Stimulated activated CD8-positive, alpha-beta memory T cell treated with anti-CD3 and anti-CD28 coated beads, Interleukin-15, amount 100 ng/mL, for 1 hour (primary cell): Measurements from ENCODE around the gene G6PD.
"Not testable (repeated sequence)": the region's sequence is repeated elsewhere in the genome, so short reads cannot be mapped to it uniquely, and the experiment has no call there.

Source experiments
- DNase-seq: peaks from one replicate; pipeline ENCODE4 v3.0.0-alpha.2; 2020; ENCODE audit warnings: low read depth

The G6PD gene

DNA sequence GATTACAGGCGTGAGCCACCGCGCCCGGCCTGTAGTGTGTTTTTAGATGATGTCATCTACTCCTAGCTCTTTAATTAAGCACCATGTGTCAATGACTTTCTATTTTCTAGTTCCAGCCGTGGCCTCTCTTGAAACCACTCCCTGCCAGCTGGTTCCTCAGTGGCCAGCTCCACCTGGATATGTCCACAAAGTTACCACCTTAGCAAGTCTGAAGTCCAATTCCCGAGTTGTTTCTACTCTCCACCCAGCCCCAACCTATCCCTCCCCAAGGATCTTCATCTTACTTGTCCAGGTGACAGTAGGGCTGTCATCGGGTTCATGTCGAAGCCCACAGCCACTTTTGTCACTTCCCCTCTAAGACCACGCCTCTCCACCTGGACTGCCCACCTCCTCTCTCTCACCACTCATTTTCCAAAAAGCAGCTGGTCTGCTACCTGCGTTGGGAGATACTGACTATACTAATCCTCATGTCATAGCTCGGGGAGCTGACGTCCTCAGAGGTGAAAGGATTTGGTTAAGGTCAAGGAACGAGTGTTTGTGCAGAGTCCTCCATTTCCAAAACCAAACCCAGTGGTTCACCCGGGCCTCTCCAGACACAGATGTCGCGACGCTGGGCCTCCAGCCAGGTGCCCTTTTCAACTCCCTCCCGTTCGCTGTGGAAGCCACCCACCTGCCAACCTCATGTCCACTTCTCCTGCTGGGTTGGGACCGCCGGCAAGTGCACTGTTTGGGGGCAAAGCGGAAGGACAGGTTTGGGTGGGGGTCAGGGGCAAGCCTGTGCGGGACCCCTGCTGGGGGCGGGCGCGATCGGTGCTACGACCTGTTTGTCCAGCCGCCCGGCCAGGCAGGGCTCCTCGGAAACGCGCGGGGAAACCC, 31.3 kb downstream of the G6PD start:
- no peak for DNase-seq

DNA sequence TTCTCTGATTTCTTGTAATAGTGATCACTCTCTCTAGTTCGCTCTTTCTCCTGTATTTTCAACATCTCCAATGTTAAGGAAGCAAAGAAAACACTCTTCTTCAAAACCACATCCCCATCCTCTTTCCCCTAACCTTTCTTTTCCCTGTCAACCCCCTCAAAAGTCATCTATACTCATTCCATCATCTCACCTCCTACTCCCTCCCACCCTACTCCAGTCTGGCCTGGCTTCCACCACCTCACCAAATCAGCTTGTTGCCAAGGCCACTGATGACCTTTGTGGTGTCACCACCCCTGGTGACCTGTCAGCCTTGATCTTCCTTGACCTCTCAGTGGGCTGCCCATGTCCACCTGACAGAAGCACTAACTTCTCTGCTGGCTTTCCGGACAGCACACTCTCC, 32.9 kb downstream of the G6PD start:
- no peak for DNase-seq

DNA sequence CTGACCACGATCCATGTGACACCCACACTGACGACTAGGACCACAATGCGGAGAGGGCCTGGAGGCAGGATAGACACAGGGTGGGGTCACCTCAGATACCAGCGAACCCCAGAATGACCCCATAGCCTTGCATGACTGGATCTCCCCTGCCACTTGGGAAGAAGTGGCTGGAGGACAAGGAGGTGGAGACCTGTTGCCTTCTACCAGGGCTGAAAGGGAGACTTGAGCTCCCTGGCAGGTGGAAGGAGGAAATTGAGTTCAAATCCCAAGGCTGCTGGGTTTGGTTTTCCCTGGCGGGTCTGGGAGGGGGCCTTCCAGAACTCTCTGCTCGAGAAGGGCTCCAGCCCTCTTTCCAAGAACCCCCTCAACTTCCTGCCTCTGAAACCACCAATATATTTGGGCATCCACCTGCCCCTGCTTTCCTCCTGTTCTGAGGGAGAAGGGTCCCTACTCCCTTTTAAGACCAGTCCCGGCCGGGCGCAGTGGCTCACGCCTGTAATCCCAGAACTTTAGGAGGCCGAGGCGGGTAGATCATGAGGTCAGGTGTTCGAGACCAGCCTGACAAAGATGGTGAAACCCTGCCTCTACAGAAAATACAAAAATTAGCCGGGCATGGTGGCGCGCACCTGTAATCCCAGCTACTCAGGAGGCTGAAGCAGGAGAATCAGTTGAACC, 33.6 kb downstream of the G6PD start:
- no peak for DNase-seq

DNA sequence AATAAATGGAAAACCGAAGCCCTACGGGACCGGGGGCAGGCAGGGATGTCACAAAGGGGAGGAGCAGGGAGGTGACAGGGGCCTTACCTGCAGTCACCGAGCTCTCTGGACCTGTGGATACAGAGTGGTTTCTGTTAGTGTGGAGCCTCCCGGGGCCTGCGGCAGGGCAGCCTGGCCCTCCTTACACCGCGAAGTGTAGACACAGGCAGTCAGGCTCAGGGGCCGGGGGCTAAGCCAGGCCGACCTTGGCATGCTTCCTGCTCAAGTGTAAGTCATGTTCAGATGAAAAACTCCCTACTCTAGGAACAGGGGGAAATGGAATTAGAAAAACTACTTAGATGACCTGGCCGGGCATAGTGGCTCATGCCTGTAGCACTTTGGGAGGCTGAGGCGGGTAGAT, 34.9 kb downstream of the G6PD start:
- DNase-seq: no peak

DNA sequence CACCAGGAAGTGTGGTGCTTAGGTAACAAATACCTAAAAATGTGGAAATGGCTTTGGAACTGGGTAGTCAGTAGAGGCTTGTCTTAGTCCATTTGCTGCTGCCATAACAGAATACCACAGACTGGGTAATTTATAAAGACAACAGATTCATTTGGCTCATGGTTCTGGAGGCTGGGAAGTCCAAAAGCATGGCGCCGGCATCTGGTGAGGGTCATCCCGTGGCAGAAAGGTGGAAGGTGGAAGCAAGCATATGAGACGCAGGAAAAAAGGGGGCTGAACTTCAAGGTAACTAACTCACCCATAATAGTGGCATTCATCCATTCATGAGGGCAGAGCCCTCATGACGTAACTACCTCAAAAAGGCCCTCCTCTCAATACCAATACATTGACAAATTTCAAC, 37.2 kb downstream of the G6PD start:
- DNase-seq: no peak

DNA sequence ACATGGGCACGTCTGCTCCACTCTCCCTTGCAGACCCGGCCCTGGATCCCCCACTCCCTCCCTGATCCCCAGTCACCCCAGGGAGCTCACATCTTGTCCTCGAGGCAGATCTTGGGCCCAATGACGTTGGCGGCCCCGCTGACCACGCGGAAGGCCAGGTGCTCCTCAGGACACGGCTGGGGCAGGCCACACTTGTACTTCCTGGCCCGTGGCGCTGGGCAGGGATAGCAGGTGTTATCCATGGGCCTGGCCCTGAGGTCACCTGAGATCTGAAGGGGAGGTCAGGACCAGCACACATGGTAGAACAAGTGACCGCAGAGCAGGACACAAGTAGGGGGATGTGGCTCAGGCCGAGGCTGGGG, 38.3 kb downstream of the G6PD start:
- DNase-seq: no peak

DNA sequence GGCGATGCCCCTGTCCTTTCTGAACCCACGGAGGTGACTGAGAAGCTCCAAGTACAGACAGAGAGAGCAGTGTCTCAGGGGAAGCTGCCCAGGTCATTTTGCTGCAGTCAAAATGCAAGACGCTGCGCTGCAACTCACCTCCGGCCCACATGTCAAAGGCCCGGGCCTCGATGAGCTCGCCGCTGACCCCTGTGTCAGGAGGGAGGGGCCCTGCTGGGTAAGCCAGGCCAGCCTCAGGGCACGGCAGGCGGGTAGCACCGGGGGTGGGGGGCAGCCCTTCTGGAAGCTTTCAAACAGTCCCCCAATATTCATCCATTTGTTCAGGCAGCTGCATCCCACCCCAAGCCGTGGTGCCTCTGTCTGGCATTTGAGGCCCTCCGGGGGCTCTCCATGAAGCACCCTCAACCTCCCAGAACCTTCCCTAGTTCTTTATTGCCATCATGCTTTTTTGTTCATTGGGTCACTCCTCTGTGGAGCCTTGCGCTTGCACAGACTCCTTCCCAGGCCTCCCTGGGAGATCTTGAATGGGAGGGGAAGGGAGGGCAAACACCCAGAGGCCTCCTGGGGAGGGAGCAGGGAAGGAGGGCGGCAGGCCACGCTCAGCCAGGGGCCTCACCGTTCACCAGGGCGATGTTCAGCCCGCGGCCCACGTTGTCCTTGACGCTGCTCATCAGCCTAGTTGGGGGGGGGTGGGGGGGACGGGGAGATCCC, 38.8 kb downstream of the G6PD start:
- DNase-seq: no peak

DNA sequence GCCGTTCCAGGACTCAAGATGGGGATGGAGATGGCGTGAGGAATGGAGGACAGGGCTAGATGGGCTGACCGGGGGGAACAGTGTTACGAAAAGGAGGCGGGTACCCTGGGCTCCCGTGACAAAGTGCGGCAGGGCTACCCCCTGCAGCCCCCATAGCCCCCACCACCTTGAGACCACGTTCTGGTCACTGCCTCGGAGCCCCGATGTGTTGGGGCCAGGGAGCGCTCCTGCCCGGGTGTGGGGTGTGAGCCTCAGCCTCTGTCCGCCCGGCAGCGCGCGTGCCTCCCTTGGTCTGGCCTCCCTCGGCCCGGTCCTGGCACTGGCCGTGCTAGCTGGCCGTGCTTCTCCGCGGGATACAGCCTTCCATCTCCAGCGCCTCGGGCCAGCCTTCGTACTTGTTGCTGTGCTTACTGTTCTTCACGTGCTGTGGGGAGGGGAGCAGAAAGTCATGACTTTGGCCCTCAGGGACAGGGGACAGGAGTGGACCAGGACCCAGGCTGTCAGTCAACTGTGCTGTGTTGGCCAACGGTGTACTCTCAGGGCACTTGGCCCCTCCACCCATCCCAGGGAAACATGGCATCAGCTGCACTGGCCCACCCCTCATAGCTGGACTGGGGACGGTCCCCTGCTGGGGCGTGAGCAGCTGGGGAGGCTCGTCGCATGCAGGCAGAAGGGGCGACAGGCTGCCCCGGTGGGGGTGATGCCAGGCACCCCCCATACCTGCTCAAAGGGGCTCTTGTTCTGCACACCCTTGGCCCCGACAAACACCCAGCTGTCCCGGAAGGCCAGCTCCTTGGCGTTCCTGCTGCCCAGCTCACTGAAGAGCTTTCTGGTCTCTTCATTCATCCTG, 39.9 kb downstream of the G6PD start:
- no peak for DNase-seq

DNA sequence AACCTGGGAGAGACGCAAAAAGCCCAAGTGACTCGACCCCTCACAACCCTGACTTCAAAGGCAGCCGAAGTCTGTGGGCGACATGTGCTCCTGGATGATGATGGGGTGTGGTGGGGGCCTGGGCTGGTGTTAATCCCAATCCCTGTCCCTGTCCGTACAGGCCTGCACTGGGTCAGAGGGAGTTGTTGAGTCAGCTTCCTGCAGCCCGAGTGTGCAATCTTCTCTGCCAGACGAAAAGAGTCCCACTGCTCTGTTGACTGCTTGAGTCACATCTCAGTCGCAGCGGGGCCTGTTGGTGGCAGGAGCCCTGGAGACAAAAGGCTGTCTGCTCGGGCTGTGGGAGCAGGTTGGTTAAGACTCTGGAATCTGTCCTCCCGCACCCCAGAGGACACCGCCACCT, 40.9 kb downstream of the G6PD start:
- no peak for DNase-seq

DNA sequence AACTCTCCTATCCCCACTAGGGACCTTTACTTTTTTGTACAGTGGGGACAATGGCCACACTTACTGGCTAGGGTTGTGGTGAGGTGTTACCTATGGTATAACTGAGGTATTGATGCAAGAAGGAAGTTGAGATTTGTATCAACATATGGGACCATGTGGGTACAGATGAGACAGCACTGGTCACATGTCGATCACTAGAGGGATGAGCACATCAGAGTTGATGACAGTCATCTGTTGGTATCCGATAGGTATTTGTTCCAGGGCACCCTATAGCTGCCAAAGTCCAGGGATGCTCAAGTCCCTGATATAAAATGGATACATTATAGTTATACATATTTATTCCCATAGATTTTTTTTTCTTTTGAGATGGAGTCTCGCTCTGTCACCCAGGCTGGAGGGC, 43.7 kb downstream of the G6PD start:
- DNase-seq: no peak

DNA sequence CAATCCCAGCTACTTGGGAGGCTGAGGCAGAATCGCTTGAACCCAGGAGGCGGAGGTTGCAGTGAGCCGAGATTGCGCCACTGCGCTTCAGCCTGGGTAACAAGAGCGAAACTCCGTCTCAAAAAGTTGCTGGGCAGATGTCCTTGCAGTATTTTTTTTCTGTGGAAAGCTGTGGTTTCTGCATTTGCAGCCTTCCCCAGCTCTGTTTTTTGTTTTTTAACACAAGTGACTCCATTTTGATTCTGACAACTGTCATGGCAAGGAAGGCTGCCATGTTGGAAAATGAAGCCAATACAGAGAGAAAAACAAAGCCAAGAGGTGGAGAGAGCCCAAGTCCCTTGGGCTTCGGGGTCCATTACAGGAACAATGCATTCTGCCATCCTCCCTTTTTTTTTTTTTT, 44.5 kb downstream of the G6PD start:
- no peak for DNase-seq

DNA sequence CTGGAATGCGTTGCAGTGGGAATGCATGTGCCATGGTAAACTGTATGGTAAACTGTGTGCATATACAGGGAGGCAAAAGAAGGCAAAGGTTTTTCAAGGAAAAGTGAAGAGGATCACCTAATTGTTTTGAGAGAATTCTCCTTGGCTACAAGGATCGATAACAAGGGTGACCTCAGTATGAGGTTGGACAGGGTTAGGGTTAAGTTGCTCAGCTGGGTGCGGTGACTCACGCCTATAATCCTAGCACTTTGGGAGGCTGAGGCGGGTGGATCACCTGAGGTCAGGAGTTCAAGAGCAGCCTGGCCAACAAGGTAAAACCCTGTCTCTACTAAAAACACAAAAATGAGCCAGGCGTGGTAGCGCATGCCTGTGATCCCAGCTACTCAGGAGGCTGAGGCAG, 45.2 kb downstream of the G6PD start:
- not testable (repeated sequence) for DNase-seq

DNA sequence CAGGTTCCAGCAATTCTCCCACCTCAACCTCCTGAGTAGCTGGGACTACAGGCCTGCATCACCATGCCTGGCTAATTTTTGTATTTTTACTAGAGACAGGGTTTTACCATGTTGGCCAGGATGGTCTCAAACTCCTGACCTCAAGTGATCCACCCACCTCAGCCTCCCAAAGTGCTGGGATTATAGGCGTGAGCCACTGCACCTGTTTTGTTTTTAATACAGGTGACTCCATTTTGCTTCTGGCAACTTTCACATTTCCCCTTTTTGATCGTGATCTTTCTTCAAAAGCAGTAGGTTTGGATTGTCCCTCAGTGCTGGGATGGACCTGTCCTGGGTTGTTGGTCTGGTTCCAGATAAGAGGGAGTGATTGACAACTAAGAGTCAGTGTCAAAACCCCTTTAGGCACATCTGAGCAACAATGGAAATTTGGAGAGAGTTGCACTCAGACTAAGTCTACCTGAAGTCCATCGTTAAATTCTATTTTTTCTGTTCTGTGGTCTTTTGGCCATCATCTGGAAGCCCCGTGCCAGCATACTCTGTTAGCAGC, 50.0 kb downstream of the G6PD start:
- DNase-seq: not testable (repeated sequence)

DNA sequence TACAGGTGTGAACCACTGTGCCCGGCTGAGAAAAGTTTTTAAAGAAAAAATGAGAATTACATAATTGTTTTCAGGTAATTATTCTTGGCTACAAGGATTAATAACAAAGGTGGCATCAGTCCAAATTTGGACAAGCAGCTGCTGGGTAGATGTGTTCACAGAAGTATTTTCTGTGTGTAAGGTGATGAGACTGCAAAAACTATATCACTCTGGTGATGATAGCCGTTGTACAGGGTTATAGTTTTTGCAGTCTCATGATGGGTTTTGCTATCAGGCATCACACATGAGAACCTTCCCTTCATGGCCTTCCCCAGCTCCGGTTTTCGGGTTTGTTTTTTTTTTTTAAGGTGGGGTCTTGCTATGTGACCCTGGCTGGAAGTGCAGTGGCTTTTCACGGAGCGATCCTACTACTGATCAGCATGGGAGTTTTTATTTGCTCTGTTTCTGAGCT, 51.1 kb downstream of the G6PD start:
- DNase-seq: no peak

DNA sequence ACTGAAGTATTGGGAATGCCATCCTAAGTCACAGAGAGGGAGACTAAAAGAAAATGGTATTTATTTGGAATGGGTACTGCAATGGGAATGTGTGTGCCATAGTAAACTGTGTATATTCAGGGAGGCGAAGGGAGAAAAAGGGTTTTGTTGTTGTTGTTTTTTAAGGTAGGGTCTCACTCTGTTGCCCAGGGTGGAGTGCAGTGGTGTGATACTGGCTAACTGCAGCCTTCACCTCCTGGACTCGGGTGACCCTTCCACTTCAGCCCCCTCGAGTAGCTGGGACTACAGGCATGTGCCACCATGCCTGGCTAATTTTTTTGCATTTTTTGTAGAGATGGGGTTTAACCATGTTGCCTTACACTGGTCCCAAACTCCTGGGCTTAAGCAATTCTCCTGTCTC, 51.9 kb downstream of the G6PD start:
- DNase-seq: no peak

DNA sequence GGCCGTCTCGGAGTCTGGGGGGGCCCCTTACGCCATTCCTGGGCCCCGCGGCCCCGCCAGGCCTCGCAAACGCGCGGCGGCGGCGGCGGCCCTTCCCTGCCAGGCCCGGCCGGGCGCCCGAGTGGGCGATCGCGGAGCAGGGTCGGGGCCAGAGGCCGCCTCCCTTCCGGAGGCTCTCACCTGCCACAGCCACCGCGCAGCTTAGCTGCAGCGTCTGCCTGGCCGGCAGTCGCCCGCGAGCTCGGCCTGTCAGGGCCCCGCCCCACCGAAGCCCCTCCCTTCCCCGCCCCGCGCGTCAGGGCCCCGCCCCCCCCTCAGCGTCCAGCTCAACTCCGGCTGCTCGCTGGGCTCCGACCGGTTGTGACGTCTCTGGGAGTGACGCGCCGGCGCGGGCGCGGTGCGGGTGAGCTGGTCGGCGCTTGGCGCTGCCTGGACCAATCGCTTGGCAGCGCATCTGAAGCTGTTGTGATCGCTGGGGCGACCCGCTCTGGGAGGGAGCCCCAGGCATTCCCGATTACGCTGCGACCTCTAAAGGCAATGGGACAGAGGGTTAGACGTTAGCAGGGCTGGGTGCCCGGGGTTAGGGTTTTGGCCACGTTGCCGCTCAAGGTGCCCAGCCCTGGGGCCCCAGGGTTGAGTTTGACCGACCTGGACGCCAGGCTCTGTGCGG, 56.1 kb downstream of the G6PD start, which contains the start of gene SLC10A3:
Gene SLC10A3, minus strand, starts transcription at position 216 of the 670 bp plus-strand sequence. CDS start 1,689 bp downstream, outside the sequence.
- DNase-seq: peak; percentile 69

DNA sequence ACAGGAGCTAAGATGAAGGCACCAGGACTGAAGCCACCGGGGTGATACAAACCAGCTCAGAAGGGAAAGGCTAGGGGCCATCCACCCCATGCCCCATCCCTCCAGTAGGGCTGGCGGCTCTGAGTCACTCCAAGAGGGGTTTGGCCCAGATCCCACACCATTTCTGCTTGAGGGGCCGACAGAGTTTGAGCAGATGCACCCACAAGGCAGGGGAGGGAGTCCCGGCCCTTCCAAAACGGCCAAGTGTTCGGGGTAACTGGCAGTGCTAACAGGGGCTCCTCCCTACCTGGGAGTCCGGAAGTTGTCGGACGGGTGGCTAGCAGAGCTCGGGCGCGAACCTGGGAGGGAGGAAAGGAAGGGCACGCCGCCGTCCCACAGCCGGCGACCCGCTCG, 56.6 kb downstream of the G6PD start:
- no peak for DNase-seq

DNA sequence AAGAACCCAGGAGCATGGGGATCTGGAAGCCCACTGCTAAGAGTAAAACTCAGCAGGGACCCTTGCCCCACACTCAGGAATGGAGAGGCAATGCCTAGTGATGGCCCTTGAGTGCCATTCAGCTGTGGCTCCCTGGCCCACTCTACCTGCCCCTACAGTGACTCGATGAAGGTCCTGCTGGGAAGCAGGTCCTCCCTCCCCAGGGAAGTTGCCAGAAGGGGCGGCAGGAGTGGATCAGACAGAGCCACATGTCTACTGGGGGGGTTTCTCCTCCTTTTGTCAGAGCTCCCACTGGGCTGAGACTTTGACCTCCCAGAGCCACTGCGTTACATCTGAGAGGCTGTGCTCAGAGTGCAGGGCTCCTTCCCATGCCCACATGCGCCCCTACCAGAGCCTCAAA, 57.5 kb downstream of the G6PD start:
- DNase-seq: no peak

DNA sequence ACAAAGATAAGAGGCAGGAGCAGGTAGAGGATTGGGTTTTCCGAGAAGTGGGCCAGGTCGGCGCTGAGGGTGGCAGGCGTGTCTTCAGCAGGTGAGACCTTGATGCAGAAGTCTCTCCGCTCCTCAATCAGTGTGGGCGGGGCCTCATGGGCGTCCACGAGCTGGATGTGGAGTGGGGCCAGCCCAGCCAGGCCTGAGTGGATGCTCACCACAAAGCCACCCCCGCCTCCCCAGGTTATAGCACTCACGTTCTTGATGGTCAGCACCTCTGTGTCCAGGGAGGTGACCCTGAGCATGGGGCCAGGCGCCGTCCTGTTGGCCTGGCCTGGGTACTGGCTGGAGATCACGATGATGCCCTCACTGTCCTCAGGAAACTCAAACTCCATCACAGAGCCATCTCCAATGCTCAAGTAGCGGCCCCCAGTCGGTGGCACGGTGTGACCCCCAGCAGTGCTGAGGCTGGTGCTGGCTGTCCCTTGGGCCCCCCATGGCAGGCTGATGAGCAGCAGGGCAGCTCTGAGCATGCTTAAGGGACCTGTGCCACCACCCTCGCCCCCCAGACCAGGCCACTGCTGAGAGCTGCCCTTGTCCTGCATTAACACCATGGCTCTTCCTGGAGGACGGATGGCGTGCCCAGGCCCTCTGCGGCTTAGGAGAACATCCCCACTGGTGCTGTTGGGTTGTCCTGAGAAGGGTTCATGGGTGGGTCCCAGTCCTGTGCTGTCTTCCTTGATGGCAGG, 58.1 kb downstream of the G6PD start:
- DNase-seq: no peak
